ENCODE measurements around the gene BCL3. TPM values are rescaled to one million over a fixed set of nuclear protein-coding genes. Genes with fewer than 3 reads are reported as not detected.
"Not testable (repeated sequence)": the region's sequence is repeated elsewhere in the genome, so short reads cannot be mapped to it uniquely, and the experiment has no call there.

BCL3 gene
- total and polyA plus RNA-seq, 2 donors = 2.9 to 62.9 TPM

DNA sequence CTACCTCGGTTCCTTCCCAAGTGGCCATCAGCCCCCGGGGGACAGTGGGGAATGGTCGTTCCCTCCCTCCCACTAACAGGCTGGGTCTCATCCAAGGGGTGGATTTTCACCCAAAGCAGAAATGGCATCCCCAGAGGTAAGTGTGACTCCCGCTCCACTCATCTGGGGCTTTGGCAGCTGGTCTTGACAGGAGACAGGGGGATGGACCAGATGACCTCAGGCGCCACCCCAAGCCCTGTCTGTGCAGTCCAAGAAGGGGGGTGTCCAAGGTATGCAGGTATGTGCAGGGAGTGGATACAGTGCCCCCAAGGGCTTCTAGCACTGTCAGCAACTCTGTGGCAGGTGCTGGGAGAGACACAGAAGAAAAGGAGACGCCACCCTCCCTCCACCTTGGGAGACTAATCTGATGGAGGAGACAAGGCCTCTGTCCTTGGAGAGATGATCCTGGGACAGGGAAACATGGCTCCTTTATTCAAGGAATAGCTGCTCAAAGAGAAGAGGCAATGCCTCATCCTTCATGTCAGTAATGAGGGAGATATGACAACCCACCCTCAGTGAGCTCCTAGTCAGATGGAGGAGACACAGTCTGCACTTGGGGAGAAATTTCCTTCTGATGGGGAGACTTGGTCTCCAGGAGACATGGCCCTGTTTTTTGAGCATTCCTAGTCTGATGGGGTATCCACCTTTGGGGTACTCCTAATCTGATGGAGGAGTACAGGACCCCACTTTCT, 41.8 kb upstream of the BCL3 start:
- Histone ChIP-seq H3K4me1 (ENCODE audit: control insufficient read depth in 2 of 2, insufficient read depth in 2 of 2, low read length in 2 of 2) (peaks cover 0 to 2% of the 10 kb centered on the region in 2 donors), H3K27me3 (ENCODE audit: control insufficient read depth in 2 of 2, insufficient read depth in 1 of 2, low read length in 1 of 2) (no peaks in the 10 kb centered on the region), H3K36me3 (ENCODE audit: control insufficient read depth in 2 of 2, insufficient read depth in 2 of 2, low read length in 1 of 2) (no peaks in the 10 kb centered on the region), H3K4me3 (ENCODE audit: low read length in 2 of 2) (no peak overlapping the region), H3K9me3 (ENCODE audit: control insufficient read depth in 2 of 2, insufficient read depth in 1 of 2, low read length in 1 of 2) (no peaks in the 10 kb centered on the region), H3K27ac (ENCODE audit: low read depth in 1 of 2, low read length in 1 of 2) (no peak overlapping the region)
- 98% methylated on average over 6 of the region's 6 CpGs for WGBS
- no peak for DNase-seq (ENCODE audit: low read depth in 6 of 9, low spot score in 9 of 9)

DNA sequence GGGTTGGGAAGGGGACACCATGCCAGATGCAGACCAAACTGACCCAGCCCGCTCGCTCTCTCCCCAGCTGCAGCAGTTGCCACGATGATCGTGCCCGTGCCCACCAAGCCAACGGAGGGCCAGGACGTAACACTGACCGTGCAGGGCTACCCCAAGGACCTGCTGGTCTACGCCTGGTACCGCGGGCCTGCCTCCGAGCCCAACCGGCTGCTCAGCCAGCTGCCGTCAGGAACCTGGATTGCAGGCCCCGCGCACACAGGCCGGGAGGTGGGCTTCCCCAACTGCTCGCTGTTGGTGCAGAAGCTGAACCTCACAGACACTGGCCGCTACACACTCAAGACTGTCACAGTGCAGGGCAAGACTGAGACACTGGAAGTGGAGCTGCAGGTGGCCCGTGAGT, 40.7 kb upstream of the BCL3 start:
- DNase-seq (ENCODE audit: low read depth in 6 of 9, low spot score in 9 of 9) = no peak
- peaks cover 0 to 2% of the 10 kb centered on the region in 2 donors for H3K4me1 ChIP-seq (ENCODE audit: control insufficient read depth in 2 of 2, insufficient read depth in 2 of 2, low read length in 2 of 2)
- WGBS = 95% methylated on average over 20 of the region's 20 CpGs
- no peak overlapping the region for H3K27ac ChIP-seq (ENCODE audit: low read depth in 1 of 2, low read length in 1 of 2)
- H3K27me3 ChIP-seq (ENCODE audit: control insufficient read depth in 2 of 2, insufficient read depth in 1 of 2, low read length in 1 of 2) = no peaks in the 10 kb centered on the region
- H3K4me3 ChIP-seq (ENCODE audit: low read length in 2 of 2) = no peak overlapping the region
- no peaks in the 10 kb centered on the region for H3K9me3 ChIP-seq (ENCODE audit: control insufficient read depth in 2 of 2, insufficient read depth in 1 of 2, low read length in 1 of 2)
- no peaks in the 10 kb centered on the region for H3K36me3 ChIP-seq (ENCODE audit: control insufficient read depth in 2 of 2, insufficient read depth in 2 of 2, low read length in 1 of 2)

- no peak for DNase-seq (ENCODE audit: low read depth in 6 of 9, low spot score in 9 of 9)
- H3K27me3 ChIP-seq (ENCODE audit: control insufficient read depth in 2 of 2, insufficient read depth in 1 of 2, low read length in 1 of 2) = no peaks in the 10 kb centered on the region
- WGBS = 79% methylated on average over 5 of the region's 5 CpGs
- H3K4me1 ChIP-seq (ENCODE audit: control insufficient read depth in 2 of 2, insufficient read depth in 2 of 2, low read length in 2 of 2) = peaks cover 0 to 2% of the 10 kb centered on the region in 2 donors
- no peak overlapping the region for H3K27ac ChIP-seq (ENCODE audit: low read depth in 1 of 2, low read length in 1 of 2)
- no peaks in the 10 kb centered on the region for H3K9me3 ChIP-seq (ENCODE audit: control insufficient read depth in 2 of 2, insufficient read depth in 1 of 2, low read length in 1 of 2)
- H3K4me3 ChIP-seq (ENCODE audit: low read length in 2 of 2) = no peak overlapping the region
- H3K36me3 ChIP-seq (ENCODE audit: control insufficient read depth in 2 of 2, insufficient read depth in 2 of 2, low read length in 1 of 2) = no peaks in the 10 kb centered on the region
These were observed 39.6 kb upstream of the BCL3 start for GRCh38 chr19:44708940-44709339.

GRCh38 chr19:44709434-44710266, 38.9 kb upstream of the BCL3 start:
- H3K27ac ChIP-seq (ENCODE audit: low read depth in 1 of 2, low read length in 1 of 2); H3K4me3 ChIP-seq (ENCODE audit: low read length in 2 of 2); H3K36me3 ChIP-seq (ENCODE audit: control insufficient read depth in 2 of 2, insufficient read depth in 2 of 2, low read length in 1 of 2); H3K27me3 ChIP-seq (ENCODE audit: control insufficient read depth in 2 of 2, insufficient read depth in 1 of 2, low read length in 1 of 2); DNase-seq (ENCODE audit: low read depth in 6 of 9, low spot score in 9 of 9); H3K4me1 ChIP-seq (ENCODE audit: control insufficient read depth in 2 of 2, insufficient read depth in 2 of 2, low read length in 2 of 2); H3K9me3 ChIP-seq (ENCODE audit: control insufficient read depth in 2 of 2, insufficient read depth in 1 of 2, low read length in 1 of 2): not testable (repeated sequence)
- WGBS = 96% methylated on average over 4 of the region's 4 CpGs

GRCh38 chr19:44710483-44710882, 38.0 kb upstream of the BCL3 start:
- Histone ChIP-seq H3K27me3 (ENCODE audit: control insufficient read depth in 2 of 2, insufficient read depth in 1 of 2, low read length in 1 of 2) (no peaks in the 10 kb centered on the region), H3K9me3 (ENCODE audit: control insufficient read depth in 2 of 2, insufficient read depth in 1 of 2, low read length in 1 of 2) (peaks cover 0 to 9% of the 10 kb centered on the region in 2 donors), H3K27ac (ENCODE audit: low read depth in 1 of 2, low read length in 1 of 2) (no peak overlapping the region), H3K4me3 (ENCODE audit: low read length in 2 of 2) (no peak overlapping the region), H3K4me1 (ENCODE audit: control insufficient read depth in 2 of 2, insufficient read depth in 2 of 2, low read length in 2 of 2) (peaks cover 0 to 2% of the 10 kb centered on the region in 2 donors), H3K36me3 (ENCODE audit: control insufficient read depth in 2 of 2, insufficient read depth in 2 of 2, low read length in 1 of 2) (no peaks in the 10 kb centered on the region)
- DNase-seq (ENCODE audit: low read depth in 6 of 9, low spot score in 9 of 9) = no peak
- WGBS = 37% methylated on average over 14 of the region's 14 CpGs

- Histone ChIP-seq H3K4me1 (ENCODE audit: control insufficient read depth in 2 of 2, insufficient read depth in 2 of 2, low read length in 2 of 2) (peaks cover 0 to 2% of the 10 kb centered on the region in 2 donors), H3K36me3 (ENCODE audit: control insufficient read depth in 2 of 2, insufficient read depth in 2 of 2, low read length in 1 of 2) (no peaks in the 10 kb centered on the region), H3K27me3 (ENCODE audit: control insufficient read depth in 2 of 2, insufficient read depth in 1 of 2, low read length in 1 of 2) (no peaks in the 10 kb centered on the region), H3K4me3 (ENCODE audit: low read length in 2 of 2) (no peak overlapping the region), H3K9me3 (ENCODE audit: control insufficient read depth in 2 of 2, insufficient read depth in 1 of 2, low read length in 1 of 2) (peaks cover 0 to 13% of the 10 kb centered on the region in 2 donors), H3K27ac (ENCODE audit: low read depth in 1 of 2, low read length in 1 of 2) (no peak overlapping the region)
- 82% methylated on average over 4 of the region's 4 CpGs for WGBS
- DNase-seq (ENCODE audit: low read depth in 6 of 9, low spot score in 9 of 9) = no peak
These were observed 35.5 kb upstream of the BCL3 start for GRCh38 chr19:44712864-44713515.

DNA sequence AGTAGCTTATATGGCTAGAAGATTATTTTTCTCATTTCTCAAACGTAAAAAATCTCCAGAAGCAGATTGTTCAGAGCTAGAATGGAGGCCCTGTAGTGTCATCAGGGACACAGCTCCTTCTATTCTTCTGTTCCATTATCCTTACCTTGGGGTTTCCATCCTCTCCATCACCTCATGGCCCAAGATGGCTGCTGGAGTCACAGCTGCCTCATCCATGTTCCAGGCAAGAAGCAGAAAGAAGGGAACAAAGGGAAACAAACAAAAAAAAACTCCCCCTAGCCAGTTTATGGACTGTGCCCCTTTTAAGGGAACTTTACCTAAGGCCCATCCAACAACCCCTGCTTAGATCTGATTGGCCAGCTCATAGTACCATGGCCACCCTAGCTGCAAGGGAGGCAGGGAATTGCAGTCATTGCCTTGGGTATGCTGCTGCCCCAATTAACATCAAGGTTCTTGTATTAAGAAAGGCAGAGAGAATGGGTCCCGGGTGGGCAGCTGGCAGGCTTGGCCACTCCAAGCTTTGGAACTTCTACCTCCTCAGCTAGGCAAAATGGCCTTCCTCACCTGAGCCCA, 33.8 kb upstream of the BCL3 start:
- Histone ChIP-seq H3K4me3 (ENCODE audit: low read length in 2 of 2) (no peak overlapping the region), H3K4me1 (ENCODE audit: control insufficient read depth in 2 of 2, insufficient read depth in 2 of 2, low read length in 2 of 2) (peaks cover 0 to 5% of the 10 kb centered on the region in 2 donors), H3K9me3 (ENCODE audit: control insufficient read depth in 2 of 2, insufficient read depth in 1 of 2, low read length in 1 of 2) (peaks cover 0 to 13% of the 10 kb centered on the region in 2 donors), H3K27me3 (ENCODE audit: control insufficient read depth in 2 of 2, insufficient read depth in 1 of 2, low read length in 1 of 2) (no peaks in the 10 kb centered on the region), H3K36me3 (ENCODE audit: control insufficient read depth in 2 of 2, insufficient read depth in 2 of 2, low read length in 1 of 2) (no peaks in the 10 kb centered on the region), H3K27ac (ENCODE audit: low read depth in 1 of 2, low read length in 1 of 2) (no peak overlapping the region)
- WGBS = 49% methylated on average over 2 of the region's 2 CpGs
- DNase-seq (ENCODE audit: low read depth in 6 of 9, low spot score in 9 of 9) = no peak

DNA sequence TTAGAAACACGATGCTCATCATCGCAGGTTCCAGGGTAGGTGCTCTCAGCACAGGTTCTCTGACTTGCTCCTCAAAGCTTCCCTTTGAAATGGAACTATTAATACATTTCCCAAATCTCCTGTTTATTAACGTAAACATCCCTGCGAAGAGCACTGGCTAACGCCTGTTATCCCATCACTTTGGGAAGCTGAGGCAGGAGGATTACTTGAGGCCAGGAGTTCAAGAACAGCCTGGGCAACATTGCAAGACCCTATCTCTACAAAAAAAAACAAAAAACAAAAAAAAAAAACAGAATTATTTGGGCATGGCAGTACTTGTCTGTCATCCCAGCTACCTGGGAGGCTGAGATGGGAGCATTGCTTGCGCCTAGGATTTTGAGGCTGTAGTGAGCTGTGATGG, 30.9 kb upstream of the BCL3 start:
- H3K27ac ChIP-seq (ENCODE audit: low read depth in 1 of 2, low read length in 1 of 2) = no peak overlapping the region
- WGBS = 96% methylated on average over 6 of the region's 6 CpGs
- DNase-seq (ENCODE audit: low read depth in 6 of 9, low spot score in 9 of 9) = no peak
- H3K36me3 ChIP-seq (ENCODE audit: control insufficient read depth in 2 of 2, insufficient read depth in 2 of 2, low read length in 1 of 2) = no peaks in the 10 kb centered on the region
- H3K9me3 ChIP-seq (ENCODE audit: control insufficient read depth in 2 of 2, insufficient read depth in 1 of 2, low read length in 1 of 2) = peaks cover 0 to 13% of the 10 kb centered on the region in 2 donors
- no peaks in the 10 kb centered on the region for H3K27me3 ChIP-seq (ENCODE audit: control insufficient read depth in 2 of 2, insufficient read depth in 1 of 2, low read length in 1 of 2)
- peaks cover 0 to 12% of the 10 kb centered on the region in 2 donors for H3K4me1 ChIP-seq (ENCODE audit: control insufficient read depth in 2 of 2, insufficient read depth in 2 of 2, low read length in 2 of 2)
- no peak overlapping the region for H3K4me3 ChIP-seq (ENCODE audit: low read length in 2 of 2)

Measured in thymus (tissue), 11 donors.